GM10266 (cell line): Measurements from ENCODE around the gene ZNF689.

Experiments used
- DNase-seq: peaks from one replicate; pipeline ENCODE4 v3.0.0; 2012; ENCODE audit errors: extremely low spot score
- CTCF ChIP-seq: IDR thresholded peaks from 2 replicates; pipeline ENCODE4 v1.5.1; 2012; ENCODE audit warnings: mild to moderate bottlenecking, low read depth; ENCODE audit not compliant: control insufficient read depth, insufficient read depth; ENCODE audit errors: missing control alignments

The ZNF689 gene

GRCh38 chr16:30571445-30572322 lies 38.5 kb downstream of the ZNF689 start, which contains the start of gene ZNF688:
TSS of gene ZNF688 (minus strand) at chr16:30571714. CDS start at chr16:30571629, 85 bp downstream.
- no peak for TF ChIP-seq CTCF
- peak; percentile 97 for DNase-seq

- no peak for TF ChIP-seq CTCF
- peak; percentile 62 for DNase-seq
Measured at GRCh38 chr16:30570636-30571444, 39.3 kb downstream of the ZNF689 start.

GRCh38 chr16:30569746-30570635 lies 40.2 kb downstream of the ZNF689 start:
- DNase-seq: no peak
- no peak for TF ChIP-seq CTCF

- no peak for TF ChIP-seq CTCF
- no peak for DNase-seq
Measured at GRCh38 chr16:30569281-30569680, 40.9 kb downstream of the ZNF689 start.

- DNase-seq: peak; percentile 78
- no peak for TF ChIP-seq CTCF
Measured at GRCh38 chr16:30567991-30568638, 42.1 kb downstream of the ZNF689 start.

- peak; percentile 57 for DNase-seq
- TF ChIP-seq CTCF: no peak
Measured at GRCh38 chr16:30567160-30567990, 42.8 kb downstream of the ZNF689 start.
